22Rv1 (cell line): ENCODE results near the gene MBLAC2.

Experiments used
- ZFX ChIP-seq: fragments of 450-650 bp; IDR thresholded peaks from 2 replicates; pipeline ENCODE4 v1.6.1; 2017; ENCODE audit warnings: antibody characterized with exemption, borderline replicate concordance
- TF ChIP-seq, protein P1 (sequence below): fragments of 450-650 bp; IDR thresholded peaks from 2 replicates; pipeline ENCODE4 v1.5.1; 2017; ENCODE audit warnings: mild to moderate bottlenecking

DNA sequence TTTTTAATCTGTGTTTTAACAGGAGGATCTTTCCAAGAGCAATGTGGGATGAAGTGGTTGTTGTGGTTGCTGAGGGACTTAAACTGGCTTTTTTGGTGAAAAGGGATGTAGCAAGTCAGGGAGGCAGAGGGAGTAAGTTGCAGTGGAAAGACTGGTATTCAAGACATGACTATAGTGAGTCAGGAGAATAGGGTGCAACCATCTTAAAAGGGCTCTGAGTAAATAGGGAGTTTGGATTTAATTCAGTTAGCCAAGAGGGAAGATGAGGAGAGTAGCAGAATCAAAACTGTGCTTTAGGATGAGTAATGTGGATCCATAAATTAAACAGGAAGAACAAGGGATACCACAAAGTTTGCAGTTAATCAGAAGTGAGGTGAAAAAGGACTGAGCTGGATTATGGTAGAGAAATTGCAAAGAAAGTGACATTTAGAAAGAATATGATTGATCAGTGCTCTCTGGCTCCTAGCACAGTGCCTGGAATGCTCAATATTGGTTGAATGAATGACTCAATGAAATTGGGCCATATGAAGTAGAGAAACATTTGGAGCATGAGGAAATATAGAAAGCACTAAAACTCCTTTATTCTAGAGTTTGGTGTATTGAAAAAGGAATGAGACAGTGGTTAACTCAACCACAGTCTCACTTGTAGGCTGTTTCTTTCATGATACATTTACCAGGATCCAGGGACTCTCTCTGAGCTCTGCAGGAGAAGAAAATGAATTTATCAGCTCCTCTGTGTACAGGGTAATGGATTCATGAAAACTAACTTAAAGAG, 5.2 kb upstream of the MBLAC2 start:
- no peak for TF ChIP-seq ZFX
- TF ChIP-seq, protein P1, sequence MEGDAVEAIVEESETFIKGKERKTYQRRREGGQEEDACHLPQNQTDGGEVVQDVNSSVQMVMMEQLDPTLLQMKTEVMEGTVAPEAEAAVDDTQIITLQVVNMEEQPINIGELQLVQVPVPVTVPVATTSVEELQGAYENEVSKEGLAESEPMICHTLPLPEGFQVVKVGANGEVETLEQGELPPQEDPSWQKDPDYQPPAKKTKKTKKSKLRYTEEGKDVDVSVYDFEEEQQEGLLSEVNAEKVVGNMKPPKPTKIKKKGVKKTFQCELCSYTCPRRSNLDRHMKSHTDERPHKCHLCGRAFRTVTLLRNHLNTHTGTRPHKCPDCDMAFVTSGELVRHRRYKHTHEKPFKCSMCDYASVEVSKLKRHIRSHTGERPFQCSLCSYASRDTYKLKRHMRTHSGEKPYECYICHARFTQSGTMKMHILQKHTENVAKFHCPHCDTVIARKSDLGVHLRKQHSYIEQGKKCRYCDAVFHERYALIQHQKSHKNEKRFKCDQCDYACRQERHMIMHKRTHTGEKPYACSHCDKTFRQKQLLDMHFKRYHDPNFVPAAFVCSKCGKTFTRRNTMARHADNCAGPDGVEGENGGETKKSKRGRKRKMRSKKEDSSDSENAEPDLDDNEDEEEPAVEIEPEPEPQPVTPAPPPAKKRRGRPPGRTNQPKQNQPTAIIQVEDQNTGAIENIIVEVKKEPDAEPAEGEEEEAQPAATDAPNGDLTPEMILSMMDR: no peak
